A549 (cell line): ENCODE measurements around the gene RIOX2. TPM values are rescaled to one million over a fixed set of nuclear protein-coding genes. Genes with fewer than 3 reads are reported as not detected.

Source experiments
- ATAC-seq, 2 experiments: fragments of 200-7000 bp in 1 of 2; fragments of >200 bp in 1 of 2; cut with Nextera tagmentation in 1 of 2; cut with Tn5 transposase in 1 of 2; 3 replicates each; pipeline versions ENCODE4 v1.8.0 to v1.9.1; 2018 to 2020; ENCODE audit warnings: mild to moderate bottlenecking in 1 of 2, moderate library complexity in 1 of 2
- CTCF ChIA-PET: fragments of 300-600 bp; sonication (Branson Sonifier 250); formaldehyde crosslinking; extraction: SDS; loops from one replicate; lab custom pipeline; 2021; ENCODE audit warnings: antibody characterized with exemption, inconsistent platforms; lab: Yijun Ruan, JAX
- POLR2A ChIA-PET: fragments of 350-600 bp; formaldehyde crosslinking; extraction: SDS; loops from one replicate; lab custom pipeline; 2021; ENCODE audit warnings: antibody characterized with exemption, inconsistent platforms; lab: Yijun Ruan, JAX
- DNase-seq, 2 experiments: peaks; one replicate each; pipeline versions ENCODE4 v3.0.0 to v3.0.0-alpha.2; 2011 to 2016; ENCODE audit warnings: low read depth in 1 of 2, low spot score in 1 of 2
- FAIRE-seq: peaks from 2 replicates; lab custom pipeline; 2011; peaks lifted over from hg19 to GRCh38; lab: Jason Lieb, UNC
- H3K27ac ChIP-seq, 2 experiments: fragments of >200 bp; sonication (Bioruptor Twin); formaldehyde crosslinking; 3 replicates each; pipeline ENCODE4 v1.5.1; 2016 to 2017
- H3K4me1 ChIP-seq: fragments of >200 bp; sonication (Bioruptor Twin); formaldehyde crosslinking; 3 replicates; pipeline ENCODE4 v1.6.1; 2016
- H3K4me2 ChIP-seq: fragments of >200 bp; sonication (Bioruptor Twin); formaldehyde crosslinking; 3 replicates; pipeline ENCODE4 v1.6.1; 2016
- H3K4me3 ChIP-seq: fragments of >200 bp; sonication (Bioruptor Twin); formaldehyde crosslinking; 3 replicates; pipeline ENCODE4 v1.5.1; 2016
- H3K9me3 ChIP-seq: fragments of >200 bp; sonication (Bioruptor Twin); formaldehyde crosslinking; 3 replicates; pipeline ENCODE4 v1.6.1; 2016
- CBX2 ChIP-seq: fragments of 200-600 bp; sonication (generic); IDR thresholded peaks from 2 replicates; pipeline ENCODE4 v1.6.1; 2016; ENCODE audit warnings: low read depth, mild to moderate bottlenecking, borderline replicate concordance
- EHF ChIP-seq: fragments of 250-450 bp; sonication (Bioruptor Pico); IDR thresholded peaks from 2 replicates; pipeline ENCODE4 v1.5.0; 2020; ENCODE audit warnings: mild to moderate bottlenecking
- FOSL2 ChIP-seq, 2 experiments: fragments of 450-650 bp in 1 of 2; fragments of >200 bp in 1 of 2; sonication (Bioruptor Twin) in 1 of 2; formaldehyde crosslinking; IDR thresholded peaks; 2 replicates each; pipeline versions ENCODE4 v1.5.0 to v1.6.1; 2016 to 2020; ENCODE audit warnings: mild to moderate bottlenecking in 1 of 2, moderate library complexity in 1 of 2
- FOXS1 ChIP-seq: fragments of 250-450 bp; sonication (Bioruptor Pico); IDR thresholded peaks from 2 replicates; pipeline ENCODE4 v1.5.0; 2020; ENCODE audit warnings: mild to moderate bottlenecking, moderate library complexity
- HOXB5 ChIP-seq: fragments of 250-450 bp; sonication (Bioruptor Pico); IDR thresholded peaks from 2 replicates; pipeline ENCODE4 v1.5.0; 2020; ENCODE audit warnings: mild to moderate bottlenecking, moderate library complexity
- JUNB ChIP-seq: fragments of >200 bp; sonication (Bioruptor Twin); formaldehyde crosslinking; IDR thresholded peaks from 2 replicates; pipeline ENCODE4 v1.6.1; 2016
- MAFK ChIP-seq: fragments of 450-650 bp; IDR thresholded peaks from 2 replicates; pipeline ENCODE4 v1.6.1; 2014; ENCODE audit not compliant: partially characterized antibody
- MAZ ChIP-seq: fragments of 150-350 bp; IDR thresholded peaks from 2 replicates; pipeline ENCODE4 v1.6.1; 2014; ENCODE audit warnings: antibody characterized with exemption, low read depth, low read length, borderline replicate concordance
- POLR2AphosphoS2 ChIP-seq: conservative IDR thresholded peaks from 2 replicates; pipeline ENCODE4 v1.6.1; 2012; ENCODE audit warnings: low read length, improper control_type of control experiment, inconsistent platforms
- RARB ChIP-seq: fragments of 250-450 bp; sonication (Bioruptor Pico); IDR thresholded peaks from 2 replicates; pipeline ENCODE4 v1.8.0; 2021; ENCODE audit warnings: mild to moderate bottlenecking, moderate library complexity
- RCOR1 ChIP-seq: fragments of 150-350 bp; IDR thresholded peaks from 2 replicates; pipeline ENCODE4 v1.6.1; 2014; ENCODE audit warnings: antibody characterized with exemption, low read length, low read depth
- SMC3 ChIP-seq: fragments of >200 bp; sonication (Bioruptor Twin); formaldehyde crosslinking; IDR thresholded peaks from 3 replicates; pipeline ENCODE4 v1.6.1; 2018; ENCODE audit warnings: inconsistent platforms
- SREBF2 ChIP-seq: fragments of 450-650 bp; IDR thresholded peaks from 2 replicates; pipeline ENCODE4 v1.6.1; 2014; ENCODE audit warnings: mild to moderate bottlenecking, moderate library complexity
- TFCP2L1 ChIP-seq: fragments of 250-450 bp; sonication (Bioruptor Pico); IDR thresholded peaks from 2 replicates; pipeline ENCODE4 v1.5.0; 2021; ENCODE audit warnings: mild to moderate bottlenecking
- ZSCAN20 ChIP-seq: fragments of 250-450 bp; sonication (Bioruptor Pico); IDR thresholded peaks from 2 replicates; pipeline ENCODE4 v1.8.0; 2022; ENCODE audit warnings: mild to moderate bottlenecking, moderate library complexity
- WGBS: methylation state at CpG from one replicate; pipeline ENCODE4 v1.1.6; 2017; ENCODE audit errors: missing lambda C conversion rate; 5-methylcytosine and 5-hydroxymethylcytosine counted together
- polyA plus RNA-seq, 4 experiments: library from polyadenylated mRNA; depleted of rRNA in 3 of 4; stranded (reverse); fragments of >200 nt; fragmentation: RNase III in 1 of 4; extraction: RNeasy Plus Mini Kit Qiagen cat#74134 plus additional on column Dnase treatment in 1 of 4; gene quantifications; 2 replicates in 3 of 4; 3 replicates in 1 of 4; pipeline ENCODE4 v1.2.3, GENCODE V29; 2011 to 2017
- TF ChIP-seq, protein P1 (sequence below): fragments of 250-450 bp; sonication (Bioruptor Pico); IDR thresholded peaks from 2 replicates; pipeline ENCODE4 v1.5.0; 2020; ENCODE audit warnings: low read depth, mild to moderate bottlenecking, moderate library complexity
- TF ChIP-seq, protein P2 (sequence below): fragments of >200 bp; sonication (Bioruptor Twin); formaldehyde crosslinking; IDR thresholded peaks from 3 replicates; pipeline ENCODE4 v1.6.1; 2016
- TF ChIP-seq, protein P3 (sequence below): fragments of 450-650 bp; IDR thresholded peaks from 2 replicates; pipeline ENCODE4 v1.6.1; 2014; ENCODE audit warnings: antibody characterized with exemption
- TF ChIP-seq, protein P4 (sequence below): fragments of 200-600 bp; sonication (generic); IDR thresholded peaks from 2 replicates; pipeline ENCODE4 v1.6.1; 2016; ENCODE audit warnings: antibody characterized with exemption, mild to moderate bottlenecking, moderate library complexity

RIOX2 gene
- polyA plus RNA-seq, 2 of the 4 experiments (the other 2 are of a cell fraction), result 34.1 to 49.6 TPM

- 82% methylated on average over 2 of the region's 2 CpGs for WGBS
- FAIRE-seq, result no peak
- H3K27ac ChIP-seq, result no peak overlapping the region
- TF ChIP-seq FOSL2 (IDR thresholded peaks at IDR 0.05), result no peak
- no peak for TF ChIP-seq FOSL2 (CRISPR knock-in tag; IDR thresholded peaks at IDR 0.05)
- no peak for TF ChIP-seq MAFK
- TF ChIP-seq, protein P1, sequence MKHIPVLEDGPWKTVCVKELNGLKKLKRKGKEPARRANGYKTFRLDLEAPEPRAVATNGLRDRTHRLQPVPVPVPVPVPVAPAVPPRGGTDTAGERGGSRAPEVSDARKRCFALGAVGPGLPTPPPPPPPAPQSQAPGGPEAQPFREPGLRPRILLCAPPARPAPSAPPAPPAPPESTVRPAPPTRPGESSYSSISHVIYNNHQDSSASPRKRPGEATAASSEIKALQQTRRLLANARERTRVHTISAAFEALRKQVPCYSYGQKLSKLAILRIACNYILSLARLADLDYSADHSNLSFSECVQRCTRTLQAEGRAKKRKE (CRISPR knock-in tag), result no peak
- no peak for TF ChIP-seq POLR2AphosphoS2
- TF ChIP-seq RCOR1, result no peak
- TF ChIP-seq EHF (CRISPR knock-in tag), result no peak
- TF ChIP-seq RARB (CRISPR knock-in tag), result no peak
- no peak for TF ChIP-seq ZSCAN20
- no peak for TF ChIP-seq TFCP2L1 (CRISPR knock-in tag)
- TF ChIP-seq, protein P2, sequence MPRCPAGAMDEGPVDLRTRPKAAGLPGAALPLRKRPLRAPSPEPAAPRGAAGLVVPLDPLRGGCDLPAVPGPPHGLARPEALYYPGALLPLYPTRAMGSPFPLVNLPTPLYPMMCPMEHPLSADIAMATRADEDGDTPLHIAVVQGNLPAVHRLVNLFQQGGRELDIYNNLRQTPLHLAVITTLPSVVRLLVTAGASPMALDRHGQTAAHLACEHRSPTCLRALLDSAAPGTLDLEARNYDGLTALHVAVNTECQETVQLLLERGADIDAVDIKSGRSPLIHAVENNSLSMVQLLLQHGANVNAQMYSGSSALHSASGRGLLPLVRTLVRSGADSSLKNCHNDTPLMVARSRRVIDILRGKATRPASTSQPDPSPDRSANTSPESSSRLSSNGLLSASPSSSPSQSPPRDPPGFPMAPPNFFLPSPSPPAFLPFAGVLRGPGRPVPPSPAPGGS, result no peak
- TF ChIP-seq, protein P3, sequence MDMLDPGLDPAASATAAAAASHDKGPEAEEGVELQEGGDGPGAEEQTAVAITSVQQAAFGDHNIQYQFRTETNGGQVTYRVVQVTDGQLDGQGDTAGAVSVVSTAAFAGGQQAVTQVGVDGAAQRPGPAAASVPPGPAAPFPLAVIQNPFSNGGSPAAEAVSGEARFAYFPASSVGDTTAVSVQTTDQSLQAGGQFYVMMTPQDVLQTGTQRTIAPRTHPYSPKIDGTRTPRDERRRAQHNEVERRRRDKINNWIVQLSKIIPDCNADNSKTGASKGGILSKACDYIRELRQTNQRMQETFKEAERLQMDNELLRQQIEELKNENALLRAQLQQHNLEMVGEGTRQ, result no peak
- no peak for TF ChIP-seq JUNB
- TF ChIP-seq SREBF2, result no peak
- TF ChIP-seq, all 56 proteins: peak for 0
- CTCF ChIA-PET, result interaction anchor here (1.2 kb wide), 1 partner anchor 273 kb away, joined by 3 read pairs; no protein-coding TSS in a partner anchor
- no peaks in the 10 kb centered on the region for H3K9me3 ChIP-seq
- DNase-seq (no peak), ATAC-seq (peak in 1 of 2 experiments; percentile 45; a peak in 3 of 6 replicates)
- POLR2A ChIA-PET, result no interaction called here
- no peak overlapping the region for H3K4me3 ChIP-seq
- H3K4me1 ChIP-seq, result peaks cover 18% of the 10 kb centered on the region
- no peak overlapping the region for H3K4me2 ChIP-seq
Measured at GRCh38 chr3:97992547-97993173, 20.4 kb upstream of the RIOX2 start.

- ATAC-seq (no peak), DNase-seq (no peak), FAIRE-seq (no peak)
- Histone ChIP-seq H3K4me1 (peaks cover 18% of the 10 kb centered on the region), H3K4me2 (no peak overlapping the region), H3K27ac (no peak overlapping the region), H3K9me3 (no peaks in the 10 kb centered on the region), H3K4me3 (no peak overlapping the region)
- TF ChIP-seq HOXB5 (CRISPR knock-in tag), result no peak
- WGBS, result 84% methylated on average over 5 of the region's 5 CpGs
- POLR2A ChIA-PET, result no interaction called here
- CTCF ChIA-PET, result interaction anchor here (1.1 to 1.6 kb wide), 2 partner anchors 17 to 32 kb away, joined by 3 to 5 read pairs; no protein-coding TSS in a partner anchor
Measured at GRCh38 chr3:97991293-97991682, 19.1 kb upstream of the RIOX2 start.

DNA sequence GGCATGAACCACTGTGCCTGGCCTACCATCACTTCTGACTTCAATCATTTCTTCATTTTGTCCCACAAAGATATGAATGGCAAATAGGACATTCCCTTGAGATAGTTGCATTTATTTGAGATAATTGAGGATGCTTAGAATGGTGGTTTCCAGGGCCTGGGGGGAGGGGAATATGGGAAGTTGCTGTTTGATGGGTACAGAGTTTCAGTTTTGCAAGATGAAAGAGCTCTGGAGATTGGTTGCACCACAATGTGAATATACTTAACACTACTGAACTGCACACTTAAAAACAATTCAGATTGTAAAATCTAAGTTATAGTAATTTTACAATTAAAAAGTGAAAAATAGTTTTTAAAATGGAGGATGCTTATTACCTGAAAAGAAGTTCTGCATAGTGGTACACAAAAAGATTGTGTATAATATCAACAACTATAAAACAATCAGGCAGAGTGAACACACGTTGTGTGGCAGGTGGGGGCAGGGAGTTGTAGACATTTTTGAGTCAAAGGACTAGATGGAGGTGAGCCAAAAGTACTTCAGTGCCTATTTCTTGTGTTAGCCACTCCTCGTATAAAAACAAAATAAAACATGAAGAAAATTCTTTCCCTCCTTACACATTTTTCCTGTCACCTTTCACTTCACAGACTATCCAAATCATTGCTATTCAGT lies 18.5 kb upstream of the RIOX2 start:
- H3K4me3 ChIP-seq, result no peak overlapping the region
- FAIRE-seq (no peak), DNase-seq (no peak), ATAC-seq (no peak)
- H3K27ac ChIP-seq, result no peak overlapping the region
- no peaks in the 10 kb centered on the region for H3K9me3 ChIP-seq
- CTCF ChIA-PET, result interaction anchor here (1.1 to 1.6 kb wide), 2 partner anchors 16 to 33 kb away, joined by 3 to 5 read pairs; no protein-coding TSS in a partner anchor
- peaks cover 18% of the 10 kb centered on the region for H3K4me1 ChIP-seq
- POLR2A ChIA-PET, result no interaction called here
- TF ChIP-seq CBX2 (no peak), SMC3 (no peak), FOXS1 (CRISPR knock-in tag) (no peak), FOSL2 (IDR thresholded peaks at IDR 0.05) (no peak), FOSL2 (CRISPR knock-in tag; IDR thresholded peaks at IDR 0.05) (no peak), POLR2AphosphoS2 (no peak), MAZ (no peak)
- TF ChIP-seq, protein P4, sequence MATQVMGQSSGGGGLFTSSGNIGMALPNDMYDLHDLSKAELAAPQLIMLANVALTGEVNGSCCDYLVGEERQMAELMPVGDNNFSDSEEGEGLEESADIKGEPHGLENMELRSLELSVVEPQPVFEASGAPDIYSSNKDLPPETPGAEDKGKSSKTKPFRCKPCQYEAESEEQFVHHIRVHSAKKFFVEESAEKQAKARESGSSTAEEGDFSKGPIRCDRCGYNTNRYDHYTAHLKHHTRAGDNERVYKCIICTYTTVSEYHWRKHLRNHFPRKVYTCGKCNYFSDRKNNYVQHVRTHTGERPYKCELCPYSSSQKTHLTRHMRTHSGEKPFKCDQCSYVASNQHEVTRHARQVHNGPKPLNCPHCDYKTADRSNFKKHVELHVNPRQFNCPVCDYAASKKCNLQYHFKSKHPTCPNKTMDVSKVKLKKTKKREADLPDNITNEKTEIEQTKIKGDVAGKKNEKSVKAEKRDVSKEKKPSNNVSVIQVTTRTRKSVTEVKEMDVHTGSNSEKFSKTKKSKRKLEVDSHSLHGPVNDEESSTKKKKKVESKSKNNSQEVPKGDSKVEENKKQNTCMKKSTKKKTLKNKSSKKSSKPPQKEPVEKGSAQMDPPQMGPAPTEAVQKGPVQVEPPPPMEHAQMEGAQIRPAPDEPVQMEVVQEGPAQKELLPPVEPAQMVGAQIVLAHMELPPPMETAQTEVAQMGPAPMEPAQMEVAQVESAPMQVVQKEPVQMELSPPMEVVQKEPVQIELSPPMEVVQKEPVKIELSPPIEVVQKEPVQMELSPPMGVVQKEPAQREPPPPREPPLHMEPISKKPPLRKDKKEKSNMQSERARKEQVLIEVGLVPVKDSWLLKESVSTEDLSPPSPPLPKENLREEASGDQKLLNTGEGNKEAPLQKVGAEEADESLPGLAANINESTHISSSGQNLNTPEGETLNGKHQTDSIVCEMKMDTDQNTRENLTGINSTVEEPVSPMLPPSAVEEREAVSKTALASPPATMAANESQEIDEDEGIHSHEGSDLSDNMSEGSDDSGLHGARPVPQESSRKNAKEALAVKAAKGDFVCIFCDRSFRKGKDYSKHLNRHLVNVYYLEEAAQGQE, result no peak
- TF ChIP-seq, all 56 proteins: peak for 0
- no peak overlapping the region for H3K4me2 ChIP-seq
- WGBS, result 32% methylated on average over 2 of the region's 2 CpGs
